NCI-H82 (cell line): ENCODE data around the gene EEFSEC.
A peak's percentile ranks its signal among the peaks of the same experiment; 100 is the strongest.

Source experiments
- DNase-seq: peaks from one replicate; lab custom pipeline; 2025; lab: John Stamatoyannopoulos, UW

EEFSEC gene

GRCh38 chr3:128185630-128186447, 32.6 kb downstream of the EEFSEC start:
- DNase-seq: no peak

- DNase-seq: no peak
Observed at GRCh38 chr3:128187495-128187894, 34.2 kb downstream of the EEFSEC start.

GRCh38 chr3:128188326-128188725, 35.0 kb downstream of the EEFSEC start:
- DNase-seq: no peak

DNA sequence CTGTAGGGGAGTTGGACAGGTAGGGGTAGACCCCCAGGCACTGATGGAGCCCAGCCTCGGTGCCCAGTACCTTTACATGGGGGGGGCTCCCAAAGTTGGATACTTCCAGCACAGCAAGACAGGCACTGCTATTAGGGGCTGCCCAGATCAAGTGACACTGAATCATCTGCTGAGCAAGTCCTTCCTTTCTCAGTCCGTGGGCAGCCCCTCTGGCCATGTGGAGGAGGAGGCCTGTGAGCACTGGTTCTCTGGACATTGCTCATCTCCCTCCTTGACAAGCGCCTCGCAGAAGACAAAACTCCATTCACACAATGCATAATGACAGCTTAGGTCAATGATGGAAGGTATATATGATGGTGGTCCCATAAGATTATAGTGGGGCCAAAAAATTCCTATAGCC, 35.7 kb downstream of the EEFSEC start:
- no peak for DNase-seq

DNA sequence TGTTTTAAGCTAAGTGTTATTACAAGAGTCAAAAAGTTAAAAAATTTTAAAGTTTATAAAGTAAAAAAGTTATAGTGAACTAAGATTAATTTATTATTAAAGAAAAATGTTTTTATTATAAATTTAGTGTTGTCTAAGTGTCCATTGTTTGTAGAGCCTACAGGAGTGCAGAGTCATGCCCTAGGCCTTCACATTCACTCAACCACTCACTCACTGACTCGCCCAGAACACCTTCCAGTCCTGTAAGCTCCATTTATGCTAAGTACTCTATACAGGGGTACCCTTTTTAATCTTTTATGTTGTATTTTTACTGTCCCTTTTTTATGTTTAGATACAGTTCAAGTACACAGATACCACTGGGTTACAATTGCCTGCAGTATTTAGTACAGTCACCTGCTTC, 37.2 kb downstream of the EEFSEC start:
- DNase-seq: no peak

GRCh38 chr3:128192131-128192530, 38.9 kb downstream of the EEFSEC start:
- DNase-seq: no peak

- DNase-seq: no peak
Observed at GRCh38 chr3:128193168-128193567, 39.9 kb downstream of the EEFSEC start.

DNA sequence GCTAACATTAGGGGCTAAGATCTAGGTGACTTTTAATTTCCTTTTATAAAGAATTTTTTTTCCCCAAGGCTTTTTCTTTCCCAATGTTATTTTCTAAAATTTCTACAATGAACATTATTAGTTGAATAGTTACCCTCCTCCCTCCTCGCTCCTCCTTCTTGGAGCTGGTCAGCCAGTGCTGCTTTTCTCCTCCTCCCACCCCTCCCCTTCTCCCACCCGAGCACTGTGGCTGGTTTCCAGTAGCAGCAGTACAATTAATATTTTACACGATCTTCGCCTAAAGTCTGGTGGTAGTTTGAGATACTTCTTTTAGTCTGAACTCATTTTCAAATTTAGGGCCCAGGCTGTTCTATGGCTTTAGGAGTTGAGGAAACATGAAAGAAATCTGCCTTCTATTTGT, 41.6 kb downstream of the EEFSEC start:
- DNase-seq: no peak

DNA sequence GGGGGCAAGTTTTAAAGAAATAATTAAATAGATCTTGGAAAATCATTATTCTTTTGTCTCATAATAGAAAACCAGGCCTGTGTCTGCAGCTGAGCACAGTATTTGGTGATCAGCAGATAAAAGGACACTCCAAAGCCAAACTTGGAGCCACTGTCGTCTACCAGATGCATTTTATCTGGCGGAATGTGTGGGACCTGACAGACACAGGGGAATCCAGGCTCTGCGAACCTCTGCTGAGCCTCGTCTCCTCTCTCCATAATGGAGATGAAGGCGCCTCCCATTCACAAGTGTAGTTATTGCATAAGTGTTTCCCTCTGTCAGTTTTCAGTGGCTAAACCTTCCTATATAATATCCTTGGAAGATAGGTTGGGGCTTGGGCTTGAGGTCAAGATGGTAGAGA, 42.1 kb downstream of the EEFSEC start:
- DNase-seq: no peak

GRCh38 chr3:128195802-128196201, 42.5 kb downstream of the EEFSEC start:
- DNase-seq: no peak

- no peak for DNase-seq
Observed at GRCh38 chr3:128196647-128197046, 43.4 kb downstream of the EEFSEC start.

GRCh38 chr3:128197855-128198254, 44.6 kb downstream of the EEFSEC start:
- DNase-seq: peak; percentile 59

DNA sequence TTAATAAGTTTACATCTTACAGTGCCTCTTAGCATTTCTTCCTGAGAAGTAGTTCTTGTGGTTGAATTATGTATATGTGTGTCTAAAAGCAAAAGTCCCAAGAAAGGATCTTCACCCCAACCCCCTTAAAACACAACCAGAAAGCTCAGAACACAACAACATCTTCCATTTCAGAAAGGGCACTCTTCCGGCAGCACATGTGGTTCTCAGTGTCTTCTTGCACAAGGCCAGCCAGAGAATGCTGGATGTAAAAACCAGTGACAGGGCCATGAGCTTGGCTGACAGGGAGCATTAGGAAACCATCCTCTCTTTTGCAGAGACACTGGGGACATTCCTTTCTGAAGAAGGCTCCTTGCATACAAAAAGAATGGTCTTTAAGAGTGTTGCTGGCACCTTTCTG, 45.0 kb downstream of the EEFSEC start:
- DNase-seq: no peak

GRCh38 chr3:128199110-128199509, 45.8 kb downstream of the EEFSEC start:
- no peak for DNase-seq

DNA sequence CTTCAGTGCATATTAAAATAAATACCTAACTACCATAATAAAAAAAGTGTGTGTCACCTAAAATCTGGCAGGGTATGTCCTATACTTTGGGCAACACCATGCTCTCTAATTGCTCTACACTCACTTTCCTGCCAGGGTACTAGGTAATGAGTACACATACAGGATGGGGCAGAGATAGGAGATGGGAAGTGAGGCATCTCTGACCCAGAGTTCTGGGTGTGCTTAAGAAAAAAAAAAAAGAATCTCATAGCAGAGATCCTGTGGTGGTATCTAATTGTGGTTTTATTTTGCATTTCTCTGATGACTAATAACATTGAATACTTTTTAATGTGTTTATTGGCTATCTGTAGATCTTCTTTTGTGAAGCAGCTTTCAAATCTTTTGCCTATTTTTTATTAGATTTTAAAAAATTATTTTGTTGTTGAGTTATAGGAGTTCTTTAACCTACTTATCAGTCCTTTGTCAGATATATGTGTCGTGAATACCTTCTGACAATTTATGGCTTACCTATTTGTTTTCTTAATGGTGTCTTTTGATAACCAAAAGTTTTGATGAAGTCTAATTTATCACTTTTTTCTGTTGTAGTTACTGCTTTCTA, 48.0 kb downstream of the EEFSEC start:
- DNase-seq: no peak

- DNase-seq: no peak
Observed at GRCh38 chr3:128203169-128203568, 49.9 kb downstream of the EEFSEC start.

DNA sequence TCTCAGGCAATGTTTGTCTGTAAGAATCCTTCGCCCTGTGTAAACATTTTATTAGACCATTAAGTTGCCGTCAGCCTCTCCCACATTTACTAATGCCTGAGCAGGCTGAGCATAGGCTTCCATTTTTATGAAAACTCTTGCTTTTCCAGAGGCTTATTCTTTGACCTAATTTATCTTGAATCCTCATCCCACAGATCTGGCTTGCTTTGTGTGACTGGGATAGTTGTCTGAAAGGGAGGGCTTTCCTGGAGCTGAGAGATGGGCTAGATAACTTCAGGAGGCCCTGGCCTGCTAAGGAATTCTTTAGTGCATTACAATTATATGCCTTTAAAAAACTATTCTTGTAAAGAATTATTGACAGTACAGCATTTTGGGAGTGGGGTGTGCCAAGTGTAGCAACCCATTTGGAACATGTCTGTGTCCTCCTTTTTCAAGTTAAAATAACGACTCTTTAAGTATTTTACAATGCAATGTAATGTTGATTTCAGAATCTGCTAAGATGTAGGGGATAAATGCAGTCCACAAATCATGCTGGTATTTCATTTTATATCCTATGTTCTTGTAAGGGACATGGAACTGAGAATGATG, 52.4 kb downstream of the EEFSEC start:
- no peak for DNase-seq

GRCh38 chr3:128207951-128208350, 54.7 kb downstream of the EEFSEC start:
- no peak for DNase-seq

GRCh38 chr3:128210711-128211110, 57.4 kb downstream of the EEFSEC start:
- DNase-seq: no peak

DNA sequence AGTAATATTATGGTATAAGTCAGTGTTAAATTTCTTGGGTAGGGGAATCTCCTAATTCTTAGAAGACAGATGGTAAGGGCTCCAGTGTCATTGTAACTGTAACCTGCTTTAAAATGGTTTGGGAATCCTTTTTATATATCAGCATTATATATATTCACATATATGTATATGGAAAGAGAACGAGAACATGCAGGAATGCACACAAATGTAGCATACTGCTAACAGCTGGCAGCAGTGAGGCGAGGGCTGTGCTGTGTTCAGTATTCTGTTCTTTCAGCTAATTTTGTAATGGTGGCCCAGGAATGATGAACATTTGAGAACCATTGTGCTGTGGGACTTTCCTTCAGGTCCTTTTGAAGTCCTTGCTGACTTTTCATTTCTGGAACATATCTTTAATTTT, 60.8 kb downstream of the EEFSEC start:
- no peak for DNase-seq

GRCh38 chr3:128215290-128215689, 62.0 kb downstream of the EEFSEC start:
- no peak for DNase-seq

- DNase-seq: no peak
Observed at GRCh38 chr3:128215800-128216495, 62.7 kb downstream of the EEFSEC start.
